ENCODE measurements around the gene HECW1.
"Not testable (repeated sequence)": the region's sequence is repeated elsewhere in the genome, so short reads cannot be mapped to it uniquely, and the experiment has no call there.

HECW1 gene

GRCh38 chr7:43460733-43461348, 348.4 kb downstream of the HECW1 start:
- DNase-seq (ENCODE audit: low read depth in 2 of 3, low spot score in 2 of 3): no peak

GRCh38 chr7:43461349-43462024, 349.0 kb downstream of the HECW1 start:
- no peak for DNase-seq (ENCODE audit: low read depth in 2 of 3, low spot score in 2 of 3)

- no peak for DNase-seq (ENCODE audit: low read depth in 2 of 3, low spot score in 2 of 3)
Observed at GRCh38 chr7:43462836-43463235, 350.4 kb downstream of the HECW1 start.

- DNase-seq (ENCODE audit: low read depth in 2 of 3, low spot score in 2 of 3): no peak
Observed at GRCh38 chr7:43463401-43463980, 351.0 kb downstream of the HECW1 start.

GRCh38 chr7:43465581-43466554, 353.4 kb downstream of the HECW1 start:
- DNase-seq (ENCODE audit: low read depth in 2 of 3, low spot score in 2 of 3): no peak

- DNase-seq (ENCODE audit: low read depth in 2 of 3, low spot score in 2 of 3): no peak
Observed at GRCh38 chr7:43467406-43467805, 355.0 kb downstream of the HECW1 start.

GRCh38 chr7:43467846-43468245, 355.4 kb downstream of the HECW1 start:
- no peak for DNase-seq (ENCODE audit: low read depth in 2 of 3, low spot score in 2 of 3)

- no peak for DNase-seq (ENCODE audit: low read depth in 2 of 3, low spot score in 2 of 3)
Observed at GRCh38 chr7:43469051-43469450, 356.6 kb downstream of the HECW1 start.

- DNase-seq (ENCODE audit: low read depth in 2 of 3, low spot score in 2 of 3): no peak
Observed at GRCh38 chr7:43470110-43470509, 357.7 kb downstream of the HECW1 start.

GRCh38 chr7:43475983-43476382, 363.5 kb downstream of the HECW1 start:
- DNase-seq (ENCODE audit: low read depth in 2 of 3, low spot score in 2 of 3): no peak

GRCh38 chr7:43476896-43477295, 364.4 kb downstream of the HECW1 start:
- no peak for DNase-seq (ENCODE audit: low read depth in 2 of 3, low spot score in 2 of 3)

- DNase-seq (ENCODE audit: low read depth in 2 of 3, low spot score in 2 of 3): no peak
Observed at GRCh38 chr7:43479042-43479441, 366.6 kb downstream of the HECW1 start.

- no peak for DNase-seq (ENCODE audit: low read depth in 2 of 3, low spot score in 2 of 3)
Observed at GRCh38 chr7:43479543-43479942, 367.1 kb downstream of the HECW1 start.

- DNase-seq (ENCODE audit: low read depth in 2 of 3, low spot score in 2 of 3): no peak
Observed at GRCh38 chr7:43480581-43480980, 368.1 kb downstream of the HECW1 start.

GRCh38 chr7:43481902-43482678, 369.6 kb downstream of the HECW1 start:
- DNase-seq (ENCODE audit: low read depth in 2 of 3, low spot score in 2 of 3): no peak

GRCh38 chr7:43482679-43483252, 370.3 kb downstream of the HECW1 start:
- no peak for DNase-seq (ENCODE audit: low read depth in 2 of 3, low spot score in 2 of 3)

GRCh38 chr7:43484678-43485395, 372.4 kb downstream of the HECW1 start:
- DNase-seq (ENCODE audit: low read depth in 2 of 3, low spot score in 2 of 3): no peak

GRCh38 chr7:43485580-43485979, 373.1 kb downstream of the HECW1 start:
- no peak for DNase-seq (ENCODE audit: low read depth in 2 of 3, low spot score in 2 of 3)

GRCh38 chr7:43486008-43486407, 373.6 kb downstream of the HECW1 start:
- not testable (repeated sequence) for DNase-seq (ENCODE audit: low read depth in 2 of 3, low spot score in 2 of 3)

GRCh38 chr7:43486634-43487033, 374.2 kb downstream of the HECW1 start:
- no peak for DNase-seq (ENCODE audit: low read depth in 2 of 3, low spot score in 2 of 3)
